Measurements from ENCODE around the gene NHLRC1.
"Not testable (repeated sequence)": the region's sequence is repeated elsewhere in the genome, so short reads cannot be mapped to it uniquely, and the experiment has no call there.

The NHLRC1 gene

GRCh38 chr6:18122128-18123093 lies at the start of gene NHLRC1:
Gene NHLRC1 (minus strand): TSS chr6:18122677. CDS start chr6:18122606, 71 bp downstream.
- peak; percentile 80 for DNase-seq (ENCODE audit: low read depth)

- DNase-seq (ENCODE audit: low read depth): no peak
Measured at GRCh38 chr6:18171871-18172270, 49.4 kb upstream of the NHLRC1 start.

- no peak for DNase-seq (ENCODE audit: low read depth)
Measured at GRCh38 chr6:18168264-18168663, 45.8 kb upstream of the NHLRC1 start.

- DNase-seq (ENCODE audit: low read depth): no peak
Measured at GRCh38 chr6:18166312-18167036, 44.0 kb upstream of the NHLRC1 start.

GRCh38 chr6:18165751-18166150 lies 43.3 kb upstream of the NHLRC1 start:
- DNase-seq (ENCODE audit: low read depth): no peak

GRCh38 chr6:18162401-18162800 lies 39.9 kb upstream of the NHLRC1 start:
- DNase-seq (ENCODE audit: low read depth): no peak

GRCh38 chr6:18161431-18161830 lies 39.0 kb upstream of the NHLRC1 start:
- no peak for DNase-seq (ENCODE audit: low read depth)

- no peak for DNase-seq (ENCODE audit: low read depth)
Measured at GRCh38 chr6:18160911-18161310, 38.4 kb upstream of the NHLRC1 start.

- DNase-seq (ENCODE audit: low read depth): peak; percentile 30
Measured at GRCh38 chr6:18155864-18156421, 33.5 kb upstream of the NHLRC1 start.

GRCh38 chr6:18155150-18155863 lies 32.8 kb upstream of the NHLRC1 start, which contains the start of gene KDM1B:
Gene KDM1B (plus strand): TSS chr6:18155422. CDS start chr6:18159896, 4,474 bp downstream.
- peak; percentile 97 for DNase-seq (ENCODE audit: low read depth)

GRCh38 chr6:18154507-18155149 lies 32.2 kb upstream of the NHLRC1 start, which contains the start of gene TPMT:
Gene TPMT (minus strand): TSS chr6:18155077. CDS start chr6:18149127, 5,950 bp downstream.
- DNase-seq (ENCODE audit: low read depth): no peak

- DNase-seq (ENCODE audit: low read depth): no peak
Measured at GRCh38 chr6:18153311-18153703, 30.8 kb upstream of the NHLRC1 start.

- no peak for DNase-seq (ENCODE audit: low read depth)
Measured at GRCh38 chr6:18151801-18152200, 29.3 kb upstream of the NHLRC1 start.

- DNase-seq (ENCODE audit: low read depth): not testable (repeated sequence)
Measured at GRCh38 chr6:18151391-18151790, 28.9 kb upstream of the NHLRC1 start.

GRCh38 chr6:18148304-18149025 lies 26.0 kb upstream of the NHLRC1 start:
- no peak for DNase-seq (ENCODE audit: low read depth)

GRCh38 chr6:18147616-18148015 lies 25.1 kb upstream of the NHLRC1 start:
- no peak for DNase-seq (ENCODE audit: low read depth)

- DNase-seq (ENCODE audit: low read depth): no peak
Measured at GRCh38 chr6:18147160-18147559, 24.7 kb upstream of the NHLRC1 start.

GRCh38 chr6:18142591-18142861 lies 20.0 kb upstream of the NHLRC1 start:
- no peak for DNase-seq (ENCODE audit: low read depth)

GRCh38 chr6:18141805-18142590 lies 19.5 kb upstream of the NHLRC1 start:
- no peak for DNase-seq (ENCODE audit: low read depth)

All from activated T-cell treated with anti-CD3 and anti-CD28 coated beads for 48 hours (primary cell).